Gastrocnemius medialis (tissue), 4 donors: Measurements from ENCODE around the gene BBS5.

ENCODE experiments used
- CTCF ChIP-seq, 5 experiments: fragments of 450-650 bp in 3 of 5; fragments of 200-600 bp in 2 of 5; sonication (generic) in 2 of 5; IDR thresholded peaks in 4 of 5; conservative IDR thresholded peaks in 1 of 5; 1 replicate in 4 of 5; 2 replicates in 1 of 5; pipeline ENCODE4 v1.5.1; 2016 to 2019; ENCODE audit warnings: antibody characterized with exemption in 5 of 5, mild to moderate bottlenecking in 3 of 5, moderate library complexity in 3 of 5
- POLR2A ChIP-seq, 2 donors: fragments of 450-650 bp; IDR thresholded peaks; one replicate each; pipeline ENCODE4 v1.6.1; 2017; ENCODE audit warnings: antibody characterized with exemption in 2 of 2, mild to moderate bottlenecking in 2 of 2, moderate library complexity in 2 of 2

- TF ChIP-seq POLR2A (IDR thresholded peaks at IDR 0.05) (no peak), CTCF (IDR thresholded peaks at IDR 0.05 in 4 of 5, conservative IDR thresholded peaks at IDR 0.05 in 1 of 5) (no peak)
These were observed 493 bp upstream of the BBS5 start for GRCh38 chr2:169478745-169479256.
